GM19239 (cell line): ENCODE measurements around the gene RETSAT.

Experiments
- DNase-seq: peaks from one replicate; pipeline ENCODE4 v3.0.0; 2011; ENCODE audit warnings: low spot score; ENCODE audit not compliant: insufficient read length
- FAIRE-seq: peaks from 2 replicates; lab custom pipeline; 2011; peaks lifted over from hg19 to GRCh38; lab: Jason Lieb, UNC

Gene RETSAT

DNA sequence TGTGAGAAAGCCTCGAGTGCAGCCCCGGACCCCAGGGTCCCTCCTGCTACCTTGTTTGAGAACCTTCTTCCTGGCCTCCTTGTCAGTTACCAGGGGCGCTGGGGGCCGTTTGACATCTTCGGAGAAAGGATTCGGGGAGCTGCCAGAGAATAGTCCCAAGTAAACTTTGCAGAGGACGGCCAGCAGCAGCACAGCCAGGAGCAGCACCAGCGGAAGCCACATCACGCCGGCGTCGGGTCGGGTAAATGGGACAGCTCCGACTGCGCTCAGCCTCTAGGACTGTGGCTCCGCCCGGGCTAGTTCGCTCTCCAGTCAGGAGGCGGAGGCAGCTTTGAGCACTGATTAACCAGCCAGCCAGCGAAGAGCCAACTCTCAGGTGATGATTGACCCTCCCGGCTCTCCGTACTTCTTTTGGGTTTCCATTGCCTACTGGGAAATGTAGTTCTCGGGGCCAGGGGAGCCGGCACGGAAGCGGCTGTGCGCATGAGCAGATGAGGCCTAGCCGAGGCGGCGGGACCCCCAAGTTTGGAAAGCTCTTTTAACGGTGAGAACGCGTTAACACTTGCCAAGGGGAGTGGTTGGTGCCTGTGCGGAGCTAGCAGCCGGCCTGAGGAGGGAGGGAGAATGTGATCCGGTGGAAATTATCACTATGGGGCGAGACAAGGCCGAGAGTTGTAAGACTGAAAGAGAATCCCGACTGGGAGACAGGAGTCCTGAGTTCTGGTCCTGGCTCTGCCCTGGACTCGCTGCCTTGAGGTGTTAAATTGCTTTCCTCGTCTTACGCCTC is at the start of gene RETSAT, which contains the start of gene ELMOD3:
RETSAT (minus strand) TSS at position 243 of the 787 bp plus-strand sequence; CDS start at position 222, 21 bp downstream.
ELMOD3 (plus strand) TSS at position 484 of the 787 bp plus-strand sequence. CDS start 2,430 bp downstream, outside the sequence.
- DNase-seq (peak; percentile 93), FAIRE-seq (peak; percentile 97)

DNA sequence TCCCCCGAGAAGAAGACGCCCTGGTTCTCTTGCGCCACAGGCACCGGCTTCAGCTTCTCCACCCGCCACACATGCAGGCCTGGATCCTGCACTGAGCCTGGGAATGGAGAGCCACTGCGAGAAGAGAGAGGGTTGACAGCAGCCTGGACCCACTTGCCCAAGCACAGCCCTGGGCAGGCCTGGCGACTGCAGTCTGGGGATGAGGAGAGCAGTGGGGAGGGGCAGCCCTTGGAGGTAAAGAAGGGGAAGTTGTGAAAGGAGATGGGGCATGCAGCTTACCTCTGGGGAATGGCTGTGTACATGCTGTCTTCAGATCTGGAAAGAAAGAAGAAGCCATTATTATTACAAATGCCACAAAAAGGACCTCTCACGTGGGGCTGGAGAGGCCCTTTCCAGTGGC is 47.5 kb upstream of the RETSAT start:
- FAIRE-seq, result no peak
- DNase-seq, result no peak

DNA sequence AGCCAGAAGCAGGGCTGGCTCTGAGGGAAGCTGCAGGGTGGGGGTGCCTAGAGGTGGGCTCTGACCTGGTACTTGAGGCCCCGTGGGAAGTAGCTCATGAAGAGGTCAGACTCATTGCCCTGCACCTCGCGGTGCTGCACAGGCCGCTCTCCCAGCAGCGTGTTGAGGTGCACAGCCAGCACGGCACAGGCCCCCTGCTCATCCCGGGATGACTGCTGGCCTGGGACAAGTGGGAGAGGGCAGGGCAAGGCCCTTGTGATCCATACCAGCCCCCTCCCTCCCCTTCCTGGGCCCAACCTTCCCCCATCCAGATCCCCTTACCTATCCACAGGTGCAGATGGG is 47.1 kb upstream of the RETSAT start:
- FAIRE-seq (no peak), DNase-seq (no peak)

DNA sequence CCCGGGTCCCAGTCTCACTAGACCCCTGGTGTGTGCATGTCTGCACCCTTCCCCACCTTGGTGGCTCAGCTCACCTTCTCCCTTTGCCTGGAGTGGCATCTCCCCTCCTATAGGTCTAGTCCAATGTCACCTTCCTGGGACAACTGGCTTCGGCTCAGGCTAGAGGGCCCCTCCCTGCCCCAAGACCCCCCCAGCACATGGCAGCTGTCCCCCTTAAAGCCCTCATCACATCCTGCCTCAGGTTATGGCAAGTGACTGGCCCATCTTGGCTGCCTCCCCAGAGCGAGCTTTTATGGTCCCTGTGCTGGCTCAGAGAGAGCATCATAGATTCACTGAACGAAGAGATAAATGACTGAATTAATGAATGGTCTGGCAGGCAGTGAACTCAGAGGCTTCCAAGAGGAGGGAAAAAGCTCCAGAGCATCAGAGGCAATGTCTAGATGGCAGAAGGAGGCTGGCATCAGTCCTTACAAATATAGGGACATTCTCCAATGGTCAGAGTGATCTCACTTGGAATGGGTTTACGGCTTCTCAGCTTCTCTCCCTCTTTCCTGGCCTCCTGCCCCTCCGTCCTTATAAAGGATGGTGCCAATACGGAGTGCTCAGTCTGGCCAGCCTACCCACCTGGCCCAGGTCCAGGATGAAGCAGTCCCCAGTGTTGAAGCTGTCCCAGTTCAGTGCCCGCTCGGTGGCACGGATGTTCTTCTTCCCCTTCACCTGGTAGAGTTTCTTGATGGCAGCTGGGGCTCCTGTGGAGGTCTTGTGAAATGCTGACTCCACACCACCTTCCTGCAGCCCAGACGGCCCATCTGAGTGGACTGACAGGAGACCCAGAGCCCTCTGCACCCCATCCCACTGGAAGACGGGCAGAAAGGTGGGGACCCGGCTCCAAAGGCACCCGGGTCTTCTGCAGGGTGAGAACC is 46.5 kb upstream of the RETSAT start:
- no peak for FAIRE-seq

DNA sequence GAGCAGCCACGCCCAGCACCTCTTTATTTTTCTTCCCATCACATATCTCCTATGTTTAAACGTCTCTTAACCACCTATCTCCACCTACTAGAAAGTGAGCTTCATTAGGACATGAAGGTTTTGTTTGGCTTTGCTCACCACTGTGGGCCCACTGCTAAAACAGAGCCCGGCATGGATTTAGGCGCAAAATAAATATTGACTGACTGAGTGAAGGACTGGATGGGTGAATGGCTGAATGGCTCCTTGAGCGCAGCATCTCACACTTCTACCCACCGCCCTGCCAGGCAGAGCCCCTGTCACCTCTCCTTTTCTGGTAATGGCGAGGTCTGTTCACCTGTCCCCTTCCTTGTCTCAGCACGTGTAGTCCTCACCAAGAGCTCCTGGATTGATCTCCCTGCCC is 45.7 kb upstream of the RETSAT start:
- no peak for DNase-seq
- no peak for FAIRE-seq

More for the DNA sequence above, 46.5 kb upstream of the RETSAT start:
- DNase-seq, result no peak

DNA sequence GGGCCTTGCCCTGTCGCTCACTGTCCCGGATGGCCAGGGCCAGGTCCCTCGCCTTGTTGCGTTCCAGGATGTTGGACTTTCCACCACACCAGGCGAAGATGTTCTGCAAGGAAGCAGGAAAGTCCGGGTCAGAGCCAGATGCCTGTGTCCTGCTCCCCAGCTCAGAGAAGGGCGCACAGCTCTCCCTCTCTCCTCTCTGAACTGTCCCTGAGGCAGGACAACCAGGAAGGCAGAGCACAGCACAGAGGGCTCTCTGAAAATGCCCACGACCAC is 44.8 kb upstream of the RETSAT start:
- FAIRE-seq, result no peak
- no peak for DNase-seq

DNA sequence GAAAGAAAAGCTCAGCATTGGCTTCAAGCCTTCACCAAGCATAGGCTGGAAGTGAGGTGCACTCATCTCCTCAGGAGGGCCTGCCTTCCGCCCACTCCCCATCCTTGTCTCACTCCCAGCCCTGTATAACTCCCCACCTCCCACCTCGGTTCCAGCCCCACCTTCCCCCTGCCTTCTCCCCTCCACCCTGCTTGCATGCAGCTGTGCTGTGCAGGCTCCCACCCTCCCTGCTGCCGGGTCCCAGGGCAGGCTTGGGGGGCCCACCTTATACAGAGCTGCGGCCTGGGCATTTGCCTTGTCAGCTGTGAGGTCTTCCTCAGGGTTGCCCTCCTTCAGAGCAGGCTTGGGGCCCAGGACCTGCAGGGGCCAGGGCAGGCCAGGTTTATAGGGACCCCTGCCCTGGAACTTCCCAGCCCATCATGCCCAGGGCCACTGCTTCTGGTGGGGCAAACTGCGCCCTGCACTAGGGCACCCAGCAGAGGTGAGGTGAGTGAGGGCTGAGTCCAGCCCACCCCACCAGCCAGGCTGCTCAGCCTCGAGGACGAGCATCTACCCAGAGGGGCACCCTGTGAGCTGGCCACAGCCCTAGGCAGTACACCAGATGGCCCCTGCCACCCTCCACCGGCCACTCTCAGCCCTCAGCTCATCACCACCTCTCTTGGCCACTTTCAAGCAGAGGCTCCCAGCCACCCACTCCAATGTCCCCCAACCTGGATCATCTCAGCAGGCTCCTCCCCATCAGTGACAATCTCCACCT is 44.3 kb upstream of the RETSAT start:
- FAIRE-seq, result no peak

DNA sequence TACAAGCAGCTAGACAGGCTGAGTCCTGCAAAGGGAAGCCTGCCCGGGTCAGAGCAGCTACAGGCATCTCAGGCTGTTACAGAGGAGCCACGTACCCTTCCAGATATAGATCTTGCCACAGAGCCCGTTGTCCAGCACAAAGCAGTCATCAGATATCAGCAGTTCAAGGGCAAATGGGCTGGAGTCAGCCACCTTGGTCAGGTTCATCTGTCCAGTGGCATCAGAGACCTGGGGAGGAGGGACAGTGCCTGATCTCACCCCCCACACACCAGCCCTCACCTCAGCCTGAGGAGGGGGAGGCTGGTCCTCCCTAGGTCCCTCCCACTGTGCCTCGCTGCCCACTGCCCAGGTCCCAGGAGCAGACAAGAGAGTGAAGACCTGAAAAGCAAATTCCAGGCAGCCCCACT is 43.6 kb upstream of the RETSAT start:
- DNase-seq (no peak), FAIRE-seq (no peak)

More for the DNA sequence above, 44.3 kb upstream of the RETSAT start:
- no peak for DNase-seq

DNA sequence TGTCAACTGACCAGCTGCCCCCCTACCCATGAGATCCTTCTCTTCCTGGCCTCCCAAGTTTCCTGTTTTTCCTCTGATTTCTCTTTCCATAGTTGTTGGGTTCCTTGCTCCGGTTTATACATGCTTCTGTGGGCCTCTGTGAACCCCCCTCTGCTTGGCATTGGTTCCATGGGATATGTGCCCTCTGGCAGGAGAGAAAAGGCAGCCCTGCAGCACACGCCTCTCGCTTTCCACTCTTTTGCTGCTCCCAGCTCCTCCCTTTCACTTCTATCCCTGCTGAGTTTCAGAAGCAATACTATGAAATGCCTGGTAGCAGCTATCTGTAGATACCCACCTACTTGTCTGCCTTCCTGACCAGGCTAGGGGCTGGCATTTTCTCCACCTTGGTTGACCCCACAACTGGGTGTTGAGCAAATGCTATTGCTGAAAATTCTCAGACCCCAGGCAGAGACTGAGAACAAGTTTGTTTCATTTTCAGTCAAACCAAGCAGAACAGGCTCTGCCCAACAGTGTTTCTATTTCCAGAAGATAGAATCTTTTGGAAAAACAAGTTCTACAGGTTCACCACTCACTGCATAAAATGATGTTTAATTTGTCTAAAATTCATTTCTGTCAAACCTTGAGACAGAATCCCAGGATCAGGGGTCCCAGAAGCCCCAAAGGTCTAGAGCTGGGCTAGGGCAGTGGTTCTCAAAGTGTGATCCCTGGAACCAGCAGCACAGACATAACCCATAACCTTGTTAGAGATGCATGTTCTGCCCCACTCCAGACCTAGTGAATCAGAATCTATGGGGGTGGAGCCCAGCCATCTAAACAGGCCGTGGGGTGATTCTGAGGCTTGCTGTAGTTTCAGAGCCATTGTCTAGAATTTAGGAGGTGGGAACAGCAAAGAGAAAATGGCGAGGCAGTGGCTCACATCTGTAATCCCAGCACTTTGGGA is 42.5 kb upstream of the RETSAT start:
- FAIRE-seq, result no peak
- DNase-seq, result no peak

DNA sequence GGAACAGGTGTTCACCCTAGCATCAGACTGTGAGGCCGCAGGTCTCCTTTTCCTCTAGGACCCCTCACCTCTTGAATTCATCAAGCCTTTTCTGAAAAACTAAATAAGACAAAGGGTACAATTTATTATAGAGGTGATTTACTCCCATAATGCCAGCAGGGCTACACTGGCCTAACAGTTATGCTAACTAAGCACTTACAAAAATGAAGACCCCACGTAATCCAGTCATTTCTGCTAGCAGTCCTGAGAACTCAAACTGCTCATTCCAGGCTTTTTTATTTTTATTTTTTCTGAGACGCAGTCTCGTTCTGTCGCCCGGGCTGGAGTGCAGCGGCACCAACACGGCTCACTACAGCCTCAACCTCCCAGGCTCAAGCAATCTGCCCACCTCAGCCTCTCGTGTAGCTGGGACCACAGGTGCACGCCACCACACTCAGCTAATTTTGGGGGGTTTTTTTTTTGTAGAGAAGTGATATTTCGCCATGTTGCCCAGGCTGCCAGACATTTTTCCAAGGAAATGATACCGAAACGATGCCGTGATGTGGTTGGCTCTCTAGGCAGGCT is 41.7 kb upstream of the RETSAT start:
- FAIRE-seq (no peak), DNase-seq (no peak)

DNA sequence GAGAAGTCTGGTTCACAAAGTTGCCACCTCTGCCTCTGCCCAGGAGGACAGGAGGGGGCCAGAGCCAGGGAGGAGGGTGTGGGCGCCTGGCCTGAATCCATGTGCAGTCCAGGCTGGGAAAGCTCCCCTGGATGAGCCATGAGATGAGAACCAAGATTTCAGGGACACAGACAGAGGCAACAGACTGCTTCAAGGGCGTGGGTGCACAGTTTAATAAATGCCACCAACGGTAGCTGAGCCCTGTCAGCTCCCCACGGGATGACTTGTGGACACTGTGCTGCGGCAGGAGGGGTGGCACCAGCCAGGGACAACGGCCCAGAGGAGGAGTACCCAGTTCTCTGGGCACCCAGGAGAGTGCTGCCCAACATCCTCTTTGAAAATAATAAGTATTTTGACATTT is 40.6 kb upstream of the RETSAT start:
- DNase-seq (no peak), FAIRE-seq (no peak)

DNA sequence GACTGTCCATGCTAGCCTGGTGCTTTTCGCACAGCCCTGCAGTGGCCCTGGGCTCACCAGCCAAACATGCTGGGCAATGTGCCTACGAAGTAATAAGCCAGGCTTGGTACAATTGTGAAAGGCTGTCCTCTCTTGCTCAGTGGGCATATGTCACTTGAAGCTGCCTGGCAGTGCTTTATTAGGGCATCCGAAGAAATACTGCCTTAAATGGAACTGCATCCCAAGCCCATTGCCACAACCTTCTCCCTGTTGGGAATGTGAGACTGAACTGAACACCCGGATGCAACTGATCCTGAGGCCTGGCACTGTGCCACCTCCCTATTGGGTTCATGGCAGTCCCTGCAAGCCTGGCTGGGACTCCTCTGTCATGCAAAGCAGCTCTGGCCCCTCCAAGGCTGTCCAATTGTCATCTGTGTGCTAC is 39.9 kb upstream of the RETSAT start:
- FAIRE-seq (no peak), DNase-seq (no peak)

DNA sequence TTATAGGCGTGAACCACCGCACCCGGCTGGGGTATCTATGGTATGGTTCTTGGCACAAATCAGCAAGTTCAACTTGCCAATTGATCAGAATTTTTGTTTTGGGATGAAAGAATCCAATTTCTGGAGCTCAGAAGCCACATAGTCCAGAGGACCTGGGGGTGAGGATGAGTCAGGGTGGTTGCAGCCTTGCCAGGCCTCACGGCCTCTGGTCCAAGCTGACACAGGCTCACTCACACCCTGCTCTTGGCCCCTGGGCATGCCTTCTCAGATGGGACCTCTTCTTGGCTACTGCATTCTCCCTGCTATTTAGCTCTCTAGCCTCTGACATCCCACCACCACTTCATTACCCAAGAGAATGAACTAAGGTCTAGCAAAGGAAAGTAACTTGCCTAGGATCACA is 39.5 kb upstream of the RETSAT start:
- DNase-seq, result no peak

DNA sequence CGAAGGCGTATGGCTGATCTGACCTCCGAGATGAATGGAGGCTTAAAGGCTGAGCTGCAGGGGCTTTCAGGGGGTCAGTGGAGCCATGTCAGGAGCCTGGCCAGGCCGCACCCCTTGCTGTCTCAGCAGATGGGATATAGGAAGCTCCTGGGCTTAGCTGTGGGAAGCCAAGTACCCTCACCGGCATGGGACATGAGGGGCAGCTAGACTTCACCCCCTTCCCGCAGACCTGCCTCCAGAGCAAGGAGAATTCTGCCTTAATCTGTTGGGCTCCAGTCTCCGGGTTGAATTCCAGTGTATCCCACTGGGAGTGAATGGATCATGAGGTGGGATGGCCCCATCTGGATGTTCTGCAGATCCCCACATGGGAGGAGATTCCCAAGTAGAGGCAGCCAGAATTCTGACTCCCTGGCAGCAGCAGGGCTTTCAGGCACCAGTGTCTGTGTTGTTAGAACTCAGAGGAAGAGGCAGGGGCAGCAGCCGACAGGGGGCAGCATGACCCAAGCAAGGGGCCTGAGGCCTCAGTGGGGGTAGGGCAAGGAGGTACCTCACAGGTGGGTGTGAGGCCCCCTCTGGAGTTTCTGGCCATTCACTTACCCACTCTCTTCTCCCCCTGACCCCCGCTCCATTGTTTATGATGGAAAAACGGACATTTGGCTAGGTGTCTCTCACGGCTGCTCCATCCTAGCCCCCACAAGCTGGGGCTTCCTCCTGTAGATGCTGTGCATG is 36.8 kb upstream of the RETSAT start:
- FAIRE-seq (no peak), DNase-seq (peak; percentile 36)

More for the DNA sequence above, 39.5 kb upstream of the RETSAT start:
- no peak for FAIRE-seq

DNA sequence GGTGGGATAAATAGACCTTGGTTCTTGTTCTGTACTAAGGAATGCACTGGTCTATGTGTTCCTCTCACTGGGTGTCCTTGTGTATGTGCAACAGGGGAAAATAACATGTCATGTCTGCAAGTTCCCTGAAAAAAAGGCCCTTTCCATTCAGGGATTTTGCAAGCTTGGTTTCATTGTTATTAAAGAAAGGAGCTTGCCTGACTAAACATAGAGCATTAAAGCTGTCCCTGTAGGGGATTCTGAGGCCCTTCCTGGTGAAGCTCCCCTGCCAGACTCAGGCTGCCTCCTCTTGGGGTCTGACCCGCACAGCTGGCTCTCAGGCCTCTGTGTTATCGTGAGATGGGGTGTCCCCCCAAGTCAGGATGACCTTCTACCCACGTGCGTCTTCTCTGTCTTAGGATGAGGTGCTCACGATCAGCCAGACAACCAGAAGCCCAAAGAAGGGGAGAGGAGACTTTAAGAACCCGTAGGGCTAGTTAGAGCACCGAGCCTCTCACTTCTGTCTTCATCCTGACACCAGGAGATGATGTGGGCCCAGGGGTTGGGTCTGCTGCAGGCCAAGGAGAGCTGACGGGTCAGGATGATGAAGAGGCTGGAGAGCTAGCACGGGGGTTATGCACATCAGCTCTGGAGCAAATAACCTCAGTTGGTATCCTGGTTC is 34.7 kb upstream of the RETSAT start:
- DNase-seq (no peak), FAIRE-seq (no peak)

DNA sequence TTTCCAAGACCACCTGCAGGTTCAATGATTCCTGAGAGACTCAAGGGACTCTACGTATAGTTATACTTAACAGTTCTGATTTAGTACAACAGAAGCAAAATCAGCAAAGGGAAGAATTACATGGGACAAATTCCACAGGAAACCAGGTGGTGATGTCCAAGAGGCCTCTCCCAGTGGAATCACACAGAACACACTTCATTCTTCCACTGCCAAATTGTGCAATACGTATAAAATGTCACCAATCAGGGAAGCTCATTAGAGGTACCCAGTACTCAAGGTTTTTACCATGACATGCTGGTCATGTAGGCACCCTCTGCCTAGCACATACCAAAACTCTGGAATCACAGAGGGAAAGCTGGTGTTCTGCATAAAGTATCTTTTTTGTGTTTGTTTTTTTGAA is 33.4 kb upstream of the RETSAT start:
- FAIRE-seq (no peak), DNase-seq (no peak)

DNA sequence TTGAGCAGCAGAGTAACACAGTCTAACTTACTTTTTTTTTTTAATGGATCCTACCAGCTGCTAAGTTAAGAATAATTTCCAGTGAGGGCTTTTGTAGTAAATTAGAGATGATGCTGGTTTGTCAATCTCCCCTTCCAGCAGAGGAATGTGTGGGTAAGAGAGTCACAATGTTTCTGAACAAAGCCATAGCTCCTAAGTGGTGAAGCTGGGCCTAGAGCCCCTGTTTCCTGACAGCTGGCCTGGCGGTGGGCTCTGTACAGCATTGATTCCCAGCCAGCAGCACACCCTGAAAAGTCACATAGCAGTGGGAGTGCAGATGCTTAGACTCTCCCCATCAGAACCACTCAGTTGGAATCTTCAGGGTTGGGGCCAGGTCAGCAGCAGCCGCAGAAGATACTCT is 31.4 kb upstream of the RETSAT start:
- FAIRE-seq, result no peak
- no peak for DNase-seq

DNA sequence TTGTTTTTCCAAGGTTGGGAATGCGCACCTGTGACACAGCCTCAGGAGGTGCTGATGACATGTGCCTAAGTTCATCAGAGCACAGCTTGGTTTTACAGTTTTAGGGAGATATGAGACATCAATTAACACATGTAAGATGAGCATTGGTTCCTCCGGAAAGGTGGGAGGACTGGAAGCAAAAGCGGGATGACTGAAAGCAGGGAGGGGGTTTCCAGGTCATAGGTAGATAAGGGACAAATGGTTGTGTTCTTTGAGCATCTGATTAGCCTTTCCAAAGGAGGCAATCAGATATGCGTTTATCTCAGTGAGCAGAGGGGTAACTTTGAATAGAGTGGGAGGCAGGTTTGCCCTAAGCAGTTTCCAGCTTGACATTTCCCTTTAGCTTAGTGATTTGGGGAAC is 29.5 kb upstream of the RETSAT start:
- no peak for FAIRE-seq
- DNase-seq, result no peak
